Stimulated activated naive CD4-positive, alpha-beta T cell (primary cell): Measurements from ENCODE around the gene PCBP2.
A peak's percentile ranks its signal among the peaks of the same experiment; 100 is the strongest.
"Not testable (repeated sequence)": the region's sequence is repeated elsewhere in the genome, so short reads cannot be mapped to it uniquely, and the experiment has no call there.

Source experiments
- DNase-seq, 6 experiments: peaks; one replicate each; lab custom pipeline; 2025; lab: John Stamatoyannopoulos, UW

The PCBP2 gene

GRCh38 chr12:53441040-53441833 is 10.7 kb upstream of the PCBP2 start, which contains the start of gene PRR13:
Gene PRR13 (plus strand): TSS chr12:53441734. CDS start chr12:53442715, 981 bp downstream.
- DNase-seq = peak; percentile 92 to 98 (median 97)

GRCh38 chr12:53443955-53444354 is 7.9 kb upstream of the PCBP2 start:
- DNase-seq = no peak

- not testable (repeated sequence) for DNase-seq
Measured at GRCh38 chr12:53444593-53445325, 7.1 kb upstream of the PCBP2 start.

GRCh38 chr12:53450936-53451335 is 966 bp upstream of the PCBP2 start:
- DNase-seq = no peak

- DNase-seq = peak; percentile 70 to 93 (median 83)
Measured at GRCh38 chr12:53452159-53453077, 516 bp downstream of the PCBP2 start.

GRCh38 chr12:53453953-53454640 is 2.2 kb downstream of the PCBP2 start:
- DNase-seq = no peak

GRCh38 chr12:53454707-53455106 is 2.8 kb downstream of the PCBP2 start:
- no peak for DNase-seq

- DNase-seq = no peak
Measured at GRCh38 chr12:53456654-53457366, 4.9 kb downstream of the PCBP2 start.

GRCh38 chr12:53459097-53459496 is 7.2 kb downstream of the PCBP2 start:
- DNase-seq = no peak

GRCh38 chr12:53461059-53461458 is 9.2 kb downstream of the PCBP2 start:
- no peak for DNase-seq

- no peak for DNase-seq
Measured at GRCh38 chr12:53461591-53461990, 9.7 kb downstream of the PCBP2 start.

- DNase-seq = no peak
Measured at GRCh38 chr12:53462935-53463334, 11.0 kb downstream of the PCBP2 start.

GRCh38 chr12:53463802-53464560 is 12.1 kb downstream of the PCBP2 start:
- DNase-seq = no peak

GRCh38 chr12:53464685-53465418 is 12.9 kb downstream of the PCBP2 start:
- no peak for DNase-seq

- DNase-seq = no peak
Measured at GRCh38 chr12:53465679-53466078, 13.8 kb downstream of the PCBP2 start.

GRCh38 chr12:53466640-53467039 is 14.7 kb downstream of the PCBP2 start:
- no peak for DNase-seq

GRCh38 chr12:53467082-53467481 is 15.2 kb downstream of the PCBP2 start:
- no peak for DNase-seq

- no peak for DNase-seq
Measured at GRCh38 chr12:53467880-53468279, 16.0 kb downstream of the PCBP2 start.

- no peak for DNase-seq
Measured at GRCh38 chr12:53468282-53468681, 16.4 kb downstream of the PCBP2 start.
